Bone marrow (tissue), 2 donors: ENCODE data around the gene FAHD2A.
"Not testable (repeated sequence)": the region's sequence is repeated elsewhere in the genome, so short reads cannot be mapped to it uniquely, and the experiment has no call there.

ENCODE experiments used
- DNase-seq, 2 donors: peaks; one replicate each; lab custom pipeline; 2025; lab: John Stamatoyannopoulos, UW

FAHD2A gene

DNA sequence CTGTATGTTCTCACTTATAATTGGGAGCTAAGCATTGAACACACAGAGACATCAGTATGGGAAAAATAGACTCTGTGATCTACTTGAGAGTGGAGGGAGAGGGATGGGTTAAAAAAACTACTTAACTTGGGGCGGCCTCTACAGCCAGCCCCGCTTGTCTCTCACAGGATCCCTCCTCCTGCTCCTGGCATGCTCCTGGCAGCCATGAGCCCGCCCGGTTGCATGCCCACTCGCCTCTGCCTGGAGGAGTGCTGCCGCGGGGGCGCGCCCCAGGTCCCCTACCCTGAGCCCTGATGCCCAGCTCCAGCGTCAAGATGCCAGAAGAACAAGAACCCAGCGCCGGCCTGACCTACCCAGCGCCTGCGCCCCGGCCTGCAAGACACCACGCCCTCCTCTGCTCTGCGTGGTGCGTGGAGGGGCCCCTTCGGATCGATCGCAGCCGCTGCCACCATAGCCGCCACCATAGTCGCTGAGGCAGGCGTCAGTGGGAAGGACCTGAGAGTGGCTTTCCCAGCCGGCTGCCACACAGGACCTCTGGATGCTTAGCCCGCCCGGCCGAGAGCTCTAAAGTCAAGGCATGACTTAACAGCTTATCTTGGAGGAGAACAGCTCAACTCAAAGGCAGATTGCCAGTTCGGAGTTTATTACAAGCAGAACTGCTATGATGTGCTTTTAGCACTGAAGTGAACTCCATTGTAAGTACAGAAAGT, 32.8 kb downstream of the FAHD2A start:
- DNase-seq = not testable (repeated sequence)

DNA sequence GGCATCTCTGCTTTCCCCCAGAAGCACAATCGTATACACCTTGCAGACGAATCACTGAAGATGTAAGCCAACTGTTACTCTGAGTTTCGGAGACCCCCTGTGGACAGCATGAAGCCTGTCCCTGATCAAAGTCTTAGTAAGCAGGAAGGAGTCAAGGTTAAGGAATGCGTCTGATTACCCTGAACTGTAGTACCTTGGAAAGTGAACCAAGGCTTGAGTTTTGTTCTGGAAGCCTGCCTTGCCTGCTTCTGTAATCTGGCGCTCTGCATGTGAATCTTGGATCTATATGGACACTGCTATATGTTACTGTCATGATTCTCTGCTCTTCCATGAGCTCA, 33.3 kb downstream of the FAHD2A start:
- not testable (repeated sequence) for DNase-seq

DNA sequence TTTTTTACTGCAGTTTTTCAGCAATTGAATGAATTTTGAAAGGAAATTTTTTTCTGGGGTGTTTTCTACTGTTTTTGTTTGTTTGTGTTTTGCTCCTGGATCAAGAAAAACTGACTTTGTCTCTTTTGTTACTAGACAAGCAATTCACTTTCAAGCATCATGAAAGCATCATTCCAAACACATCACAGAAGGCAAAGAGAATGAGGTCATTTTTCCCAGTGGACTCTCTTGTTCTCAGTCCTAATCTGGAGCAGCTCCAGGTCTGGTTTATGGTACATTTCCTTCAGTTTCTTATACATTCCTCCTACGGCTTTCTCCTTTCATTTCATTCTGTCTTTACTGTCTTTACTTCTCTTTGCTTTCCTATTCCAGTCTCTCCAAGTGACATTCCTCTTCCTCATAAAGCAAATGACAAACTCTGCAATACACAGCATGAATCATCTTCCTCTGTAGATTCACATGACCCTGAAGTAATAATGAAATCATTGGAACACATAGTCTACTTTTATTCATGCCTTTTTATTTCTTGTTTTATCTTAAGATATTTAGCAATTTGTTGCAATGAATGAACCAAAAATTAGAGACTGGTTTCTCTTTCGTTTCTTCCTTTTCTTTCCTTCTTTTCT, 40.1 kb downstream of the FAHD2A start:
- DNase-seq = not testable (repeated sequence)

DNA sequence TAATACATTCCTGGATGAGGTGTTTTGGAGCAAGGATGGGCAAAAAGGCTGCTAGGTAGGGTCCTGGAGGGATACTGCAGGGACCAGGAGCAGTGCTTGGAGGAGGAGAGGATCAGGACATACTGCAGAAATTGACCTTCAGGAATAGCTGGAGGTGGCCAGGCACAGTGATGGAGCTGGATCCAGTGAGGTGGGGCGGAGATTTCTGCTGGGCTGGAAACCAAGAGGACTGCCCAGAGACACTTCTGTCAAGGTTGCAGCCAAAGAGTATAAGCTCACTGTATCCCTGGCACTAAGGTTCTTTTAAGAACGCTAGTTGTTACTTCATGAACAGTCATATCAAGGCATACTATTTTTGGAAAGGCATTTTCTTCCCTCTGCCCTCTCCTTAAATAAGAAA, 42.8 kb downstream of the FAHD2A start:
- not testable (repeated sequence) for DNase-seq

DNA sequence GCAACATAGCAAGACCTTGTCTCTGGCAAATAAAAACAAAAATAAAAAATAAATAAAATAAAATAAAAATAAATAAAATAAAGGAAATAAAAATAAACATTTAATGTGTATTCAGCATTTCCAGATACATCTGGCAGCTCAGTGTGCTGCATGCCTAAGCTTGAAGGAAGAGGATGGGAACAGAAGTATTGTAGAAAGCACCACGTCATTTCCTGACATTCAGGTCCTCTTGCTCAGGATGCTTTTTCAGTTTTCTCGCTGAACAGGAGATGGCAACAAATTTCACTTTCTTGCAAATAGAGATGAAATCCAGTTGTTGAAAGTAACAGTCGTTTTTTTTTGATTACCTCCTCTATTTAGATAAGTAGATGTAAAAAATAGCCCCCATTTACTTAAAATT, 60.8 kb downstream of the FAHD2A start:
- DNase-seq = not testable (repeated sequence)
